Astrocyte (in vitro differentiated cells and primary cell): ENCODE measurements around the gene FIZ1.

Source experiments
- EZH2 ChIP-seq: IDR thresholded peaks from 2 replicates; pipeline ENCODE4 v1.6.1; 2012; ENCODE audit warnings: mild to moderate bottlenecking, low read length, inconsistent platforms; ENCODE audit not compliant: insufficient read depth
- TF ChIP-seq, protein P1 (sequence below): IDR thresholded peaks from 2 replicates; pipeline ENCODE4 v1.5.1; 2011; ENCODE audit warnings: low read depth, mild to moderate bottlenecking, inconsistent platforms, low read length, moderate library complexity; ENCODE audit not compliant: insufficient read depth

- TF ChIP-seq, protein P1, sequence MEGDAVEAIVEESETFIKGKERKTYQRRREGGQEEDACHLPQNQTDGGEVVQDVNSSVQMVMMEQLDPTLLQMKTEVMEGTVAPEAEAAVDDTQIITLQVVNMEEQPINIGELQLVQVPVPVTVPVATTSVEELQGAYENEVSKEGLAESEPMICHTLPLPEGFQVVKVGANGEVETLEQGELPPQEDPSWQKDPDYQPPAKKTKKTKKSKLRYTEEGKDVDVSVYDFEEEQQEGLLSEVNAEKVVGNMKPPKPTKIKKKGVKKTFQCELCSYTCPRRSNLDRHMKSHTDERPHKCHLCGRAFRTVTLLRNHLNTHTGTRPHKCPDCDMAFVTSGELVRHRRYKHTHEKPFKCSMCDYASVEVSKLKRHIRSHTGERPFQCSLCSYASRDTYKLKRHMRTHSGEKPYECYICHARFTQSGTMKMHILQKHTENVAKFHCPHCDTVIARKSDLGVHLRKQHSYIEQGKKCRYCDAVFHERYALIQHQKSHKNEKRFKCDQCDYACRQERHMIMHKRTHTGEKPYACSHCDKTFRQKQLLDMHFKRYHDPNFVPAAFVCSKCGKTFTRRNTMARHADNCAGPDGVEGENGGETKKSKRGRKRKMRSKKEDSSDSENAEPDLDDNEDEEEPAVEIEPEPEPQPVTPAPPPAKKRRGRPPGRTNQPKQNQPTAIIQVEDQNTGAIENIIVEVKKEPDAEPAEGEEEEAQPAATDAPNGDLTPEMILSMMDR: no peak
- no peak for TF ChIP-seq EZH2
Measured at GRCh38 chr19:55546011-55546410, 53.3 kb downstream of the FIZ1 start.
